Activated CD4-positive, alpha-beta T cell treated with anti-CD3 and anti-CD28 coated beads, Interleukin-2, amount 10 ng/mL, durations not matched to agents 24 days and 14 days (primary cell): ENCODE measurements around the gene KLHDC7B. TPM values are rescaled to one million over a fixed set of nuclear protein-coding genes. Genes with fewer than 3 reads are reported as not detected.

ENCODE experiments used
- DNase-seq: peaks from one replicate; pipeline ENCODE4 v3.0.0; 2022
- H3K27ac Mint-ChIP-seq: one replicate; pipeline ENCODE4 v1.8.0; 2022; ENCODE audit warnings: mild to moderate bottlenecking, mixed read lengths
- H3K27me3 Mint-ChIP-seq: one replicate; pipeline ENCODE4 v1.8.0; 2022; ENCODE audit warnings: mixed read lengths
- H3K36me3 Mint-ChIP-seq: one replicate; pipeline ENCODE4 v1.8.0; 2022; ENCODE audit warnings: low read depth, mild to moderate bottlenecking, mixed read lengths
- H3K4me1 Mint-ChIP-seq: one replicate; pipeline ENCODE4 v1.8.0; 2021; ENCODE audit warnings: mixed read lengths
- H3K4me3 Mint-ChIP-seq: one replicate; pipeline ENCODE4 v1.8.0; 2022; ENCODE audit warnings: mild to moderate bottlenecking, moderate library complexity, mixed read lengths
- H3K9me3 Mint-ChIP-seq: one replicate; pipeline ENCODE4 v1.8.0; 2021; ENCODE audit warnings: mixed read lengths
- intact Hi-C: fragments of 100-400 bp; cut with micrococcal nuclease; formaldehyde crosslinking; loops from one replicate; pipeline ENCODE4 v1.15.1; 2023
- total RNA-seq: library from RNA; stranded (reverse); gene quantifications from 2 replicates; pipeline ENCODE4 v1.2.3, GENCODE V29; 2022

KLHDC7B gene
- total RNA-seq, 1 donor from 2014 or later: 5.3 TPM

GRCh38 chr22:50561401-50562358 lies 16.0 kb downstream of the KLHDC7B start:
- peak overlapping the region; percentile 67 for H3K27ac Mint-ChIP-seq
- H3K4me1 Mint-ChIP-seq: peaks cover 21% of the 10 kb centered on the region
- no peaks in the 10 kb centered on the region for H3K9me3 Mint-ChIP-seq
- no peak for DNase-seq
- H3K36me3 Mint-ChIP-seq: no peaks in the 10 kb centered on the region
- H3K4me3 Mint-ChIP-seq: peak overlapping the region; percentile 72
- intact Hi-C loops: loop anchor here (2.0 kb wide), 2 partner anchors 23 to 31 kb away; partner anchors contain the start of gene TYMP
- H3K27me3 Mint-ChIP-seq: peaks cover 14% of the 10 kb centered on the region

- Mint-ChIP-seq H3K4me3 (peak within 1 kb of the TSS; percentile 94), H3K36me3 (peaks cover 1% of the 10 kb centered on the region), H3K27me3 (peaks cover 14% of the 10 kb centered on the region), H3K9me3 (no peaks in the 10 kb centered on the region), H3K4me1 (peaks cover 21% of the 10 kb centered on the region), H3K27ac (peak within 1 kb of the TSS; percentile 85)
- DNase-seq: peak; percentile 100
- intact Hi-C loops: loop anchor here (1.0 to 2.0 kb wide), 4 partner anchors 20 to 36 kb away; partner anchors contain the start of genes CHKB and TYMP
These were observed 17.1 kb downstream of the KLHDC7B start, which contains the start of gene SYCE3 for GRCh38 chr22:50562523-50563412. SYCE3 (minus strand) TSS chr22:50562919; CDS start chr22:50556405, 6,514 bp downstream.

GRCh38 chr22:50563413-50564160 lies 17.9 kb downstream of the KLHDC7B start:
- Mint-ChIP-seq H3K4me1 (peaks cover 21% of the 10 kb centered on the region), H3K36me3 (peaks cover 5% of the 10 kb centered on the region), H3K27ac (peak overlapping the region; percentile 85), H3K9me3 (no peaks in the 10 kb centered on the region), H3K4me3 (peak overlapping the region; percentile 94), H3K27me3 (peaks cover 14% of the 10 kb centered on the region)
- intact Hi-C loops: loop anchor here (1.0 to 2.0 kb wide), 4 partner anchors 19 to 37 kb away; partner anchors contain the start of genes CHKB and TYMP
- no peak for DNase-seq

- peaks cover 12% of the 10 kb centered on the region for H3K36me3 Mint-ChIP-seq
- no peak overlapping the region for H3K4me3 Mint-ChIP-seq
- H3K4me1 Mint-ChIP-seq: peaks cover 21% of the 10 kb centered on the region
- H3K27ac Mint-ChIP-seq: no peak overlapping the region
- DNase-seq: no peak
- H3K27me3 Mint-ChIP-seq: peaks cover 14% of the 10 kb centered on the region
- H3K9me3 Mint-ChIP-seq: no peaks in the 10 kb centered on the region
- intact Hi-C loops: no loop called here
These were observed 18.6 kb downstream of the KLHDC7B start for GRCh38 chr22:50564289-50564688.

- peaks cover 11% of the 10 kb centered on the region for H3K27me3 Mint-ChIP-seq
- no peak overlapping the region for H3K4me3 Mint-ChIP-seq
- intact Hi-C loops: no loop called here
- H3K4me1 Mint-ChIP-seq: peaks cover 11% of the 10 kb centered on the region
- H3K27ac Mint-ChIP-seq: no peak overlapping the region
- no peaks in the 10 kb centered on the region for H3K9me3 Mint-ChIP-seq
- peaks cover 35% of the 10 kb centered on the region for H3K36me3 Mint-ChIP-seq
- DNase-seq: no peak
These were observed 22.1 kb downstream of the KLHDC7B start for GRCh38 chr22:50567721-50568252.

- H3K4me1 Mint-ChIP-seq: peaks cover 3% of the 10 kb centered on the region
- H3K4me3 Mint-ChIP-seq: no peak overlapping the region
- intact Hi-C loops: no loop called here
These were observed 22.9 kb downstream of the KLHDC7B start for GRCh38 chr22:50568626-50569025.

GRCh38 chr22:50569041-50569459 lies 23.4 kb downstream of the KLHDC7B start:
- intact Hi-C loops: no loop called here
- H3K27me3 Mint-ChIP-seq: peaks cover 3% of the 10 kb centered on the region
- H3K36me3 Mint-ChIP-seq: peaks cover 37% of the 10 kb centered on the region
- no peak overlapping the region for H3K27ac Mint-ChIP-seq
- H3K9me3 Mint-ChIP-seq: no peaks in the 10 kb centered on the region
- no peak overlapping the region for H3K4me3 Mint-ChIP-seq
- no peaks in the 10 kb centered on the region for H3K4me1 Mint-ChIP-seq
- DNase-seq: no peak

More at GRCh38 chr22:50568626-50569025, 22.9 kb downstream of the KLHDC7B start:
- no peak for DNase-seq
- no peaks in the 10 kb centered on the region for H3K9me3 Mint-ChIP-seq
- H3K27ac Mint-ChIP-seq: no peak overlapping the region
- H3K27me3 Mint-ChIP-seq: peaks cover 5% of the 10 kb centered on the region
- H3K36me3 Mint-ChIP-seq: peaks cover 36% of the 10 kb centered on the region

- no peaks in the 10 kb centered on the region for H3K9me3 Mint-ChIP-seq
These were observed 24.3 kb downstream of the KLHDC7B start for GRCh38 chr22:50569896-50570535.

GRCh38 chr22:50570861-50571260 lies 25.2 kb downstream of the KLHDC7B start:
- no peak for DNase-seq
- peaks cover 45% of the 10 kb centered on the region for H3K36me3 Mint-ChIP-seq
- no peak overlapping the region for H3K4me3 Mint-ChIP-seq
- intact Hi-C loops: no loop called here
- H3K27ac Mint-ChIP-seq: no peak overlapping the region
- no peaks in the 10 kb centered on the region for H3K27me3 Mint-ChIP-seq
- no peaks in the 10 kb centered on the region for H3K4me1 Mint-ChIP-seq
- no peaks in the 10 kb centered on the region for H3K9me3 Mint-ChIP-seq

More at GRCh38 chr22:50569896-50570535, 24.3 kb downstream of the KLHDC7B start:
- intact Hi-C loops: no loop called here
- no peak for DNase-seq
- no peak overlapping the region for H3K4me3 Mint-ChIP-seq
- no peaks in the 10 kb centered on the region for H3K4me1 Mint-ChIP-seq
- H3K36me3 Mint-ChIP-seq: peaks cover 40% of the 10 kb centered on the region
- no peaks in the 10 kb centered on the region for H3K27me3 Mint-ChIP-seq
- no peak overlapping the region for H3K27ac Mint-ChIP-seq

GRCh38 chr22:50571264-50572175 lies 25.8 kb downstream of the KLHDC7B start:
- DNase-seq: no peak
- Mint-ChIP-seq H3K4me3 (no peak overlapping the region), H3K27ac (no peak overlapping the region), H3K36me3 (peaks cover 50% of the 10 kb centered on the region), H3K4me1 (no peaks in the 10 kb centered on the region), H3K9me3 (no peaks in the 10 kb centered on the region), H3K27me3 (no peaks in the 10 kb centered on the region)
- intact Hi-C loops: no loop called here

GRCh38 chr22:50572965-50573364 lies 27.3 kb downstream of the KLHDC7B start:
- intact Hi-C loops: no loop called here
- Mint-ChIP-seq H3K4me1 (peaks cover 3% of the 10 kb centered on the region), H3K27ac (no peak overlapping the region), H3K27me3 (no peaks in the 10 kb centered on the region), H3K4me3 (no peak overlapping the region), H3K9me3 (no peaks in the 10 kb centered on the region), H3K36me3 (peaks cover 59% of the 10 kb centered on the region)
- no peak for DNase-seq
